ENCODE measurements around the gene SLITRK5.

The SLITRK5 gene, protein sequence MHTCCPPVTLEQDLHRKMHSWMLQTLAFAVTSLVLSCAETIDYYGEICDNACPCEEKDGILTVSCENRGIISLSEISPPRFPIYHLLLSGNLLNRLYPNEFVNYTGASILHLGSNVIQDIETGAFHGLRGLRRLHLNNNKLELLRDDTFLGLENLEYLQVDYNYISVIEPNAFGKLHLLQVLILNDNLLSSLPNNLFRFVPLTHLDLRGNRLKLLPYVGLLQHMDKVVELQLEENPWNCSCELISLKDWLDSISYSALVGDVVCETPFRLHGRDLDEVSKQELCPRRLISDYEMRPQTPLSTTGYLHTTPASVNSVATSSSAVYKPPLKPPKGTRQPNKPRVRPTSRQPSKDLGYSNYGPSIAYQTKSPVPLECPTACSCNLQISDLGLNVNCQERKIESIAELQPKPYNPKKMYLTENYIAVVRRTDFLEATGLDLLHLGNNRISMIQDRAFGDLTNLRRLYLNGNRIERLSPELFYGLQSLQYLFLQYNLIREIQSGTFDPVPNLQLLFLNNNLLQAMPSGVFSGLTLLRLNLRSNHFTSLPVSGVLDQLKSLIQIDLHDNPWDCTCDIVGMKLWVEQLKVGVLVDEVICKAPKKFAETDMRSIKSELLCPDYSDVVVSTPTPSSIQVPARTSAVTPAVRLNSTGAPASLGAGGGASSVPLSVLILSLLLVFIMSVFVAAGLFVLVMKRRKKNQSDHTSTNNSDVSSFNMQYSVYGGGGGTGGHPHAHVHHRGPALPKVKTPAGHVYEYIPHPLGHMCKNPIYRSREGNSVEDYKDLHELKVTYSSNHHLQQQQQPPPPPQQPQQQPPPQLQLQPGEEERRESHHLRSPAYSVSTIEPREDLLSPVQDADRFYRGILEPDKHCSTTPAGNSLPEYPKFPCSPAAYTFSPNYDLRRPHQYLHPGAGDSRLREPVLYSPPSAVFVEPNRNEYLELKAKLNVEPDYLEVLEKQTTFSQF

DNA sequence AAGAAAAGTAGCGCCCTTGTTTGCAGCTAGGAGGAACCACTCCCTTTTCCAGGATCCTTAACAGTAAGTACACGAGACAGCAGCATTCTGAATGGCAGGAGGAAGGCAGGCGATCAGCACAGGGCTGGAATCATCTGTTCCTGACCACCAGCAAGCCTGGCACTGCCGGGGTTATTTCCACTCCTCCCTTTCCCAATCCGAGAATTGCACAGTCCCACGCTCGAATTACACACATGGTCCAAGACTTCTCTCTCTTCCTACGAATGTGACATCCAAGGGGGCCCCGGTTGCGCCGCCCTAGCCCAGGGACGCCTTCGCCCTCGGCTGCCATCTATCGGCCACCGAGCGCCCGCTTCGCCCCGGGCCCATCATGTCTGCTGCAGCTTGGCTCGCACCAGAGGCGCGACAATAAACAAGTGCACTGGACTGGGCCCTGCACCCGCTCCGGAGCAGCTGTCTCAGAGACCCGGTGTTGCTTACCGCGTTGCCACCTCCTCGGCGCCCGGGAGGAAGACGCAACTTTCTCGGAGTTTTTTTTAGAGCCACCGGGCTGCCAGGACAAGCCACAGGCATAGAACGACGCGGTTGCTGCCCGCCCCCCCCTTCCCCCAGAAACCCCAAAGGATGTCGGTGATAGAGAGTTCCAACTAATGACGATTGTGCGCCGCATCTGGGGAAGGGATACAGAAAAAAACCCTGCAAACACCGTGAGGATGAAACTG, at the start of gene SLITRK5:
Gene SLITRK5 (plus strand): TSS at position 341 of the 722 bp plus-strand sequence. CDS start 4,018 bp downstream, outside the sequence.
- Histone ChIP-seq H3K4me2 (peak within 1 kb of the TSS; percentile 17 to 68 (median 57)), H3K36me3 (no peaks in the 10 kb centered on the region), H3K27me3 (no peaks in the 10 kb centered on the region), H3K9ac (peak within 1 kb of the TSS in 7 of 11 experiments; percentile 3 to 61 (median 41); a peak in 10 of 22 replicates), H4K20me1 (no peaks in the 10 kb centered on the region), H3K4me1 (no peaks in the 10 kb centered on the region; a peak in 1 of 20 replicates), H3K9me3 (replicated peaks in 1 of 11) (peaks cover 16 to 44% (median 36%) of the 10 kb centered on the region in 11 experiments; a peak in 21 of 22 replicates), H3K27ac (no peak within 1 kb of the TSS; a peak in 1 of 22 replicates), H3K4me3 (peak within 1 kb of the TSS; percentile 43 to 68 (median 54))
- TF ChIP-seq Cebpa-rat (IDR thresholded peaks at IDR 0.05): no peak

DNA sequence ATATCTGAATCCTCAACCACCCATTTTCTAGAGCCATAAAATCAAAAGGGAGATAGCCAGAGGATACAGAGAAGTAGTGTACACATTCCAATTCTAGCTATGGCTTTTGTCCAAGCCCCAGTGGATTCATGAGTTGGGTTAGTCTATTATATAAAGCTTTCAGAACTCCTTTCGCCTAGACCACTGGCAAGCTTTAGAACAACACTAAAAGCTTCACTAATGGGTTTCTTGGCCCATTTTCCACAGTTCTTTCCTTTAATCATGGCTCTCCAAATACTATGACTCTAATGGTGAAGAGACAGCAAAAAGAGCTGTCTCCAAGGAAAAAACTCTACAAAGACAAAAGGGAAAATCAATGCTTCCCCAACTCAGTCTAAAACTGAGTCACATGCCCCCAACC, 48.2 kb upstream of the SLITRK5 start:
- H3K9me3 ChIP-seq (replicated peaks in 1 of 11): no peaks in the 10 kb centered on the region
- no peak overlapping the region for H3K4me3 ChIP-seq
- H4K20me1 ChIP-seq: no peaks in the 10 kb centered on the region
- H3K27me3 ChIP-seq: no peaks in the 10 kb centered on the region
- no peak overlapping the region for H3K27ac ChIP-seq
- no peak for TF ChIP-seq Cebpa-rat (IDR thresholded peaks at IDR 0.05)
- no peak overlapping the region for H3K9ac ChIP-seq
- H3K36me3 ChIP-seq: no peaks in the 10 kb centered on the region
- H3K4me2 ChIP-seq: no peak overlapping the region
- H3K4me1 ChIP-seq: no peaks in the 10 kb centered on the region

GRCh38 chr13:87656306-87656705, 14.9 kb upstream of the SLITRK5 start:
- TF ChIP-seq Cebpa-rat (IDR thresholded peaks at IDR 0.05): no peak
- Histone ChIP-seq H4K20me1 (no peaks in the 10 kb centered on the region), H3K4me3 (no peak overlapping the region), H3K4me2 (no peak overlapping the region), H3K27ac (no peak overlapping the region), H3K9ac (no peak overlapping the region), H3K36me3 (no peaks in the 10 kb centered on the region), H3K9me3 (replicated peaks in 1 of 11) (no peaks in the 10 kb centered on the region), H3K4me1 (no peaks in the 10 kb centered on the region), H3K27me3 (no peaks in the 10 kb centered on the region)

GRCh38 chr13:87661471-87661870, 9.7 kb upstream of the SLITRK5 start:
- Histone ChIP-seq H3K4me2 (no peak overlapping the region), H3K4me1 (no peaks in the 10 kb centered on the region), H3K4me3 (no peak overlapping the region), H3K36me3 (no peaks in the 10 kb centered on the region), H4K20me1 (no peaks in the 10 kb centered on the region), H3K9me3 (replicated peaks in 1 of 11) (no peaks in the 10 kb centered on the region), H3K9ac (no peak overlapping the region), H3K27ac (no peak overlapping the region), H3K27me3 (no peaks in the 10 kb centered on the region)
- no peak for TF ChIP-seq Cebpa-rat (IDR thresholded peaks at IDR 0.05)

DNA sequence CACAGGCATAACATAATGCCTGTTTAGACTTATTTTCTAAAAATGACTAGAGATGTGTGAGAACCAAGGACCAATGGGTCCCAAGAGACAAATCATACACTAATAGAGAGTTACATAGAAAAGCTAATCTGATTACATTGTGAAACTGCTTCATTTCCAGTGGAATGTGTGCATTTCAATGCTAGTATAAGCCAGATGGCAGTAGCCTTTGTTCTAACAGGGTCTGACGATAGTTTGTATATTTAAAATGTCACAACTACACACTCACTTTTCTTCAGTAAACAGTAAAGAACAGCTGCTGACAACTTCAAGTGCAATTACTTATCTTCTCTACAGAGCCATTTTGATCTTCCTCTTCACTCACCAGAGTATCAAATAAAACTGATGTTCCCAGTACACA, 4.3 kb upstream of the SLITRK5 start:
- Histone ChIP-seq H3K36me3 (no peaks in the 10 kb centered on the region), H3K27ac (no peak overlapping the region), H3K4me2 (no peak overlapping the region), H3K4me3 (no peak overlapping the region), H3K9me3 (replicated peaks in 1 of 11) (peaks cover 2 to 8% (median 4%) of the 10 kb centered on the region in 11 experiments; a peak in 14 of 22 replicates), H3K9ac (no peak overlapping the region), H3K27me3 (no peaks in the 10 kb centered on the region), H4K20me1 (no peaks in the 10 kb centered on the region), H3K4me1 (no peaks in the 10 kb centered on the region; a peak in 1 of 20 replicates)
- TF ChIP-seq Cebpa-rat (IDR thresholded peaks at IDR 0.05): no peak

DNA sequence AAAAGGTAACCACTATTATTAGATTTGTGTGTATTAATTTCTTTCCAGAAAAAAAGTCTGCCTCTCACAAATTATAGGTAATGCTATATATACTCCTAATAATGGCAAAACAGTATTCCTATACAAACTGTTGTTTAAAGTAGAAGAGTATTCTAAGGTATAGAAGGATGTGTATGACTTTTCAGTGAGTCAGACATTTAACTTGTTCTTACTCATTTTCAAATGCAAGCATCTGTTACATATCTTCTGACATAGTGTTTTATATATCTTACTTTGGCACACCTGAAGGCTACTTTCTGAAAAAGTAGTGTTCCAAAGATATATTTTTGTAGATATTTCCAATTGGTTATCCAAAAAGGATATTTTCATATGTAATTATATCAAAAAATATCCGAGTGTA, 3.5 kb upstream of the SLITRK5 start:
- Histone ChIP-seq H3K4me1 (no peaks in the 10 kb centered on the region; a peak in 1 of 20 replicates), H3K9me3 (replicated peaks in 1 of 11) (peaks cover 5 to 15% (median 10%) of the 10 kb centered on the region in 11 experiments; a peak in 16 of 22 replicates), H4K20me1 (no peaks in the 10 kb centered on the region), H3K27me3 (no peaks in the 10 kb centered on the region), H3K9ac (no peak overlapping the region), H3K4me3 (no peak overlapping the region), H3K27ac (no peak overlapping the region), H3K36me3 (no peaks in the 10 kb centered on the region), H3K4me2 (no peak overlapping the region)
- TF ChIP-seq Cebpa-rat (IDR thresholded peaks at IDR 0.05): no peak

DNA sequence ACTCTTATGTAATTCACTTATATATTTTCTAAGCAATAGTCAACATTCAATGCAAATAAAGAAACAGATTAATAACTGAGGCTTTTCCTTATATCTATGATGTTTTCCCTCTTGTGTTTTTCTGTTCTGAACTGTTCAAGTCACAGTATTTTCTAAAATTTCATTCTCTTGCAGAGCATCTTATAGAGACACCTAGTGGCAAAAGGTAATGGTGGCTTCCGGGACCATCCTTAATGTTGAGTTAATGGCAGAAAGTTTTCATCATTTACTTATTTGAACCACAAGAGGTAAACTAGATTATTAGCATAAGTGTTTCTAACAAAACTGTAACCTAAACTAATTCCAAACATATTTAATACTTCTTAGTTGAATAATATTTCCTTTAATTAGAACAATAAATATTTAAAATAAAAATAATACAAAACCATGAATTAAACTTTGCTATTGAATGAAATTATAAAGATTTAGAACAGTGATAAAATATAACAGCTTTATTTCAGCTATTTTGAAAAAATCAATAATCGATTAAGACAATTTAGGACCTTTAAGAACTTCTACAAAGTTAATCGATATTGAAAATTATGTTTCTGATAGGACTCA, 1.7 kb upstream of the SLITRK5 start:
- Histone ChIP-seq H3K4me2 (no peak overlapping the region), H3K36me3 (no peaks in the 10 kb centered on the region), H3K27ac (no peak overlapping the region), H3K9me3 (replicated peaks in 1 of 11) (peaks cover 14 to 31% (median 26%) of the 10 kb centered on the region in 11 experiments; a peak in 20 of 22 replicates), H3K4me1 (no peaks in the 10 kb centered on the region; a peak in 1 of 20 replicates), H3K4me3 (no peak overlapping the region), H4K20me1 (no peaks in the 10 kb centered on the region), H3K27me3 (no peaks in the 10 kb centered on the region), H3K9ac (no peak overlapping the region)
- no peak for TF ChIP-seq Cebpa-rat (IDR thresholded peaks at IDR 0.05)

- no peaks in the 10 kb centered on the region; a peak in 1 of 20 replicates for H3K4me1 ChIP-seq
- peaks cover 24 to 52% (median 44%) of the 10 kb centered on the region in 11 experiments for H3K9me3 ChIP-seq (replicated peaks in 1 of 11)
- H4K20me1 ChIP-seq: no peaks in the 10 kb centered on the region
- peak overlapping the region; percentile 43 to 68 (median 54) for H3K4me3 ChIP-seq
- peak overlapping the region in 1 of 11 experiments; percentile 41; a peak in 2 of 22 replicates for H3K9ac ChIP-seq
- peak overlapping the region; percentile 17 to 68 (median 57); a peak in 20 of 22 replicates for H3K4me2 ChIP-seq
- H3K27me3 ChIP-seq: no peaks in the 10 kb centered on the region
- H3K36me3 ChIP-seq: no peaks in the 10 kb centered on the region
- H3K27ac ChIP-seq: no peak overlapping the region
- no peak for TF ChIP-seq Cebpa-rat (IDR thresholded peaks at IDR 0.05)
Observed at GRCh38 chr13:87671753-87672605, 808 bp downstream of the SLITRK5 start.
